Hepatocyte (in vitro differentiated cells): ENCODE results near the gene APLN. TPM values are rescaled to one million over a fixed set of nuclear protein-coding genes. Genes with fewer than 3 reads are reported as not detected.

Experiments used
- DNase-seq: peaks from one replicate; pipeline ENCODE4 v3.0.0-alpha.2; 2016; ENCODE audit warnings: low spot score
- H2AFZ ChIP-seq: fragments of 200-600 bp; sonication (generic); 2 replicates; pipeline ENCODE4 v1.6.0; 2016; ENCODE audit warnings: antibody characterized with exemption, mild to moderate bottlenecking
- H3K27ac ChIP-seq: fragments of 200-600 bp; sonication (generic); 2 replicates; pipeline ENCODE4 v1.5.1; 2016; ENCODE audit warnings: mild to moderate bottlenecking
- H3K27me3 ChIP-seq: fragments of 200-600 bp; sonication (generic); 2 replicates; pipeline ENCODE4 v1.6.1; 2016
- H3K36me3 ChIP-seq: fragments of 200-600 bp; sonication (generic); replicated peaks from 2 replicates; pipeline ENCODE4 v1.5.1; 2016; ENCODE audit warnings: low read depth; ENCODE audit not compliant: insufficient read depth
- H3K4me1 ChIP-seq: fragments of 200-600 bp; sonication (generic); 2 replicates; pipeline ENCODE4 v1.5.1; 2016; ENCODE audit warnings: mild to moderate bottlenecking, moderate library complexity; ENCODE audit not compliant: insufficient read depth
- H3K4me2 ChIP-seq: fragments of 200-600 bp; sonication (generic); 2 replicates; pipeline ENCODE4 v1.6.0; 2016
- H3K4me3 ChIP-seq: fragments of 200-600 bp; sonication (generic); 2 replicates; pipeline ENCODE4 v1.5.1; 2016; ENCODE audit warnings: mild to moderate bottlenecking
- H3K79me2 ChIP-seq: fragments of 200-600 bp; sonication (generic); 2 replicates; pipeline ENCODE4 v1.6.0; 2017; ENCODE audit warnings: mild to moderate bottlenecking
- H3K9me2 ChIP-seq: fragments of 200-600 bp; sonication (generic); replicated peaks from 2 replicates; pipeline ENCODE4 v1.6.0; 2017; ENCODE audit warnings: mild to moderate bottlenecking; ENCODE audit not compliant: insufficient read depth
- H3K9me3 ChIP-seq: fragments of 200-600 bp; sonication (generic); 2 replicates; pipeline ENCODE4 v1.5.1; 2016; ENCODE audit warnings: low read depth, mild to moderate bottlenecking
- H4K20me1 ChIP-seq: fragments of 200-600 bp; sonication (generic); 2 replicates; pipeline ENCODE4 v1.6.0; 2016; ENCODE audit warnings: mild to moderate bottlenecking; ENCODE audit not compliant: insufficient read depth, poor library complexity, severe bottlenecking
- CTCF ChIP-seq: fragments of 200-600 bp; sonication (generic); IDR thresholded peaks from 2 replicates; pipeline ENCODE4 v1.5.1; 2016; ENCODE audit warnings: antibody characterized with exemption, mild to moderate bottlenecking; ENCODE audit not compliant: poor library complexity
- EZH2 ChIP-seq: fragments of 200-600 bp; sonication (generic); IDR thresholded peaks from 2 replicates; pipeline ENCODE4 v1.6.1; 2016; ENCODE audit warnings: antibody characterized with exemption, mild to moderate bottlenecking, borderline replicate concordance
- EZH2phosphoT487 ChIP-seq: fragments of 200-600 bp; sonication (generic); IDR thresholded peaks from one replicate; pipeline ENCODE4 v1.6.1; 2018; ENCODE audit warnings: antibody characterized with exemption, mild to moderate bottlenecking, low read depth, moderate library complexity; ENCODE audit not compliant: unreplicated experiment, severe bottlenecking
- WGBS: methylation state at CpG from one replicate; pipeline ENCODE4 v1.1.6; 2016; ENCODE audit warnings: low lambda C conversion rate; ENCODE audit errors: missing lambda C conversion rate; 5-methylcytosine and 5-hydroxymethylcytosine counted together
- polyA plus RNA-seq: library from polyadenylated mRNA; unstranded; fragments of >200 nt; fragmentation: Nextera tagmentation; extraction: Ambion mirVana; gene quantifications from 2 replicates; pipeline ENCODE4 v1.2.1, GENCODE V29; 2016
- total RNA-seq: library from RNA; depleted of rRNA; stranded (reverse); fragments of >200 nt; gene quantifications from 2 replicates; pipeline ENCODE4 v1.2.3, GENCODE V29; 2014

The APLN gene
- total and polyA plus RNA-seq, 2 experiments from 2014 or later, result 0.30 TPM

- Histone ChIP-seq H3K9me3 (no peaks in the 10 kb centered on the region), H3K79me2 (no peaks in the 10 kb centered on the region), H4K20me1 (no peaks in the 10 kb centered on the region), H2AFZ (no peak overlapping the region), H3K9me2 (no peaks in the 10 kb centered on the region), H3K4me1 (no peaks in the 10 kb centered on the region), H3K27ac (no peak overlapping the region), H3K27me3 (no peaks in the 10 kb centered on the region), H3K4me2 (no peak overlapping the region), H3K4me3 (no peak overlapping the region), H3K36me3 (no peaks in the 10 kb centered on the region)
- no peak for TF ChIP-seq CTCF
- no peak for TF ChIP-seq EZH2phosphoT487
- TF ChIP-seq EZH2, result no peak
- DNase-seq, result no peak
- WGBS, result 64% methylated on average over 4 of the region's 4 CpGs
Observed at GRCh38 chrX:129642641-129643040, 12.1 kb downstream of the APLN start.

- WGBS, result 84% methylated on average over 3 of the region's 3 CpGs
Observed at GRCh38 chrX:129641941-129642340, 12.8 kb downstream of the APLN start.

GRCh38 chrX:129641469-129641868 is 13.3 kb downstream of the APLN start:
- Histone ChIP-seq H3K79me2 (no peaks in the 10 kb centered on the region), H3K27ac (no peak overlapping the region), H3K4me2 (no peak overlapping the region), H4K20me1 (no peaks in the 10 kb centered on the region), H3K36me3 (no peaks in the 10 kb centered on the region), H2AFZ (no peak overlapping the region), H3K4me3 (no peak overlapping the region), H3K27me3 (no peaks in the 10 kb centered on the region), H3K9me3 (no peaks in the 10 kb centered on the region), H3K4me1 (no peaks in the 10 kb centered on the region), H3K9me2 (no peaks in the 10 kb centered on the region)
- DNase-seq, result no peak
- 67% methylated on average over 3 of the region's 3 CpGs for WGBS
- TF ChIP-seq EZH2phosphoT487 (no peak), EZH2 (no peak)

More at GRCh38 chrX:129641941-129642340, 12.8 kb downstream of the APLN start:
- no peaks in the 10 kb centered on the region for H3K9me3 ChIP-seq
- H3K27ac ChIP-seq, result no peak overlapping the region
- no peak overlapping the region for H3K4me2 ChIP-seq
- H3K27me3 ChIP-seq, result no peaks in the 10 kb centered on the region
- DNase-seq, result no peak
- TF ChIP-seq EZH2 (no peak), CTCF (no peak), EZH2phosphoT487 (no peak)
- no peaks in the 10 kb centered on the region for H3K4me1 ChIP-seq
- H3K36me3 ChIP-seq, result no peaks in the 10 kb centered on the region
- H2AFZ ChIP-seq, result no peak overlapping the region
- no peak overlapping the region for H3K4me3 ChIP-seq
- H4K20me1 ChIP-seq, result no peaks in the 10 kb centered on the region
- H3K9me2 ChIP-seq, result no peaks in the 10 kb centered on the region
- H3K79me2 ChIP-seq, result no peaks in the 10 kb centered on the region

GRCh38 chrX:129640737-129641136 is 14.0 kb downstream of the APLN start:
- Histone ChIP-seq H2AFZ (no peak overlapping the region), H3K79me2 (no peaks in the 10 kb centered on the region), H4K20me1 (no peaks in the 10 kb centered on the region), H3K4me1 (no peaks in the 10 kb centered on the region), H3K36me3 (no peaks in the 10 kb centered on the region), H3K9me2 (no peaks in the 10 kb centered on the region), H3K4me3 (no peak overlapping the region), H3K27me3 (no peaks in the 10 kb centered on the region), H3K9me3 (no peaks in the 10 kb centered on the region), H3K4me2 (no peak overlapping the region), H3K27ac (no peak overlapping the region)
- no peak for DNase-seq
- TF ChIP-seq EZH2phosphoT487 (no peak), EZH2 (no peak), CTCF (no peak)
- WGBS, result 79% methylated on average over 1 of the region's 1 CpG
